ENCODE measurements around the gene CBLB. TPM values are rescaled to one million over a fixed set of nuclear protein-coding genes. Genes with fewer than 3 reads are reported as not detected.

CBLB gene
- total and polyA plus RNA-seq, 9 of the 15 experiments (the other 6 are each of a cell fraction or from before 2014, with no cell fraction given), result 1.8 to 8.1 (median 5.3) TPM

GRCh38 chr3:105614288-105615030 is 254.4 kb downstream of the CBLB start (continued):
- TF ChIP-seq E4F1 (CRISPR knock-in tag; IDR thresholded peaks at IDR 0.05; ENCODE audit: borderline replicate concordance) (no peak), ZNF740 (CRISPR knock-in tag; IDR thresholded peaks at IDR 0.05) (no peak), ZNF740 (tag; IDR thresholded peaks at IDR 0.05) (no peak), SNRNP70 (optimal IDR thresholded peaks at IDR 0.05; ENCODE audit: low read depth, low read length) (no peak), SNIP1 (IDR thresholded peaks at IDR 0.05; ENCODE audit: low read depth) (no peak), ZBTB17 (CRISPR knock-in tag; IDR thresholded peaks at IDR 0.05) (no peak), MAFG (tag; conservative IDR thresholded peaks at IDR 0.05) (no peak), ZNF280B (CRISPR knock-in tag; IDR thresholded peaks at IDR 0.05) (no peak), CBX3 (IDR thresholded peaks at IDR 0.05; ENCODE audit: borderline replicate concordance in 1 of 2, low read length in 2 of 2) (peak in 1 of 2 experiments; percentile 64; a peak in 2 of 3 replicates), DACH1 (IDR thresholded peaks at IDR 0.05; ENCODE audit: partially characterized antibody) (peak; percentile 72), ZNF707 (CRISPR knock-in tag; conservative IDR thresholded peaks at IDR 0.05) (no peak), ZHX1 (conservative IDR thresholded peaks at IDR 0.05; ENCODE audit: low read length) (no peak), ELK1 (CRISPR knock-in tag; IDR thresholded peaks at IDR 0.05) (no peak), ZNF280A (IDR thresholded peaks at IDR 0.05; ENCODE audit: low read depth, partially characterized antibody) (no peak), ZKSCAN1 (IDR thresholded peaks at IDR 0.05; ENCODE audit: low read depth, low read length) (no peak), HNRNPK (IDR thresholded peaks at IDR 0.05; ENCODE audit: low read depth, low read length, poor library complexity, severe bottlenecking) (no peak), NR1H2 (CRISPR knock-in tag; IDR thresholded peaks at IDR 0.05) (no peak)

Measured in K562 (cell line).